ENCODE data around the gene XYLB.

XYLB gene

GRCh38 chr3:38457111-38458003 lies 110.8 kb downstream of the XYLB start:
- DNase-seq: no peak

DNA sequence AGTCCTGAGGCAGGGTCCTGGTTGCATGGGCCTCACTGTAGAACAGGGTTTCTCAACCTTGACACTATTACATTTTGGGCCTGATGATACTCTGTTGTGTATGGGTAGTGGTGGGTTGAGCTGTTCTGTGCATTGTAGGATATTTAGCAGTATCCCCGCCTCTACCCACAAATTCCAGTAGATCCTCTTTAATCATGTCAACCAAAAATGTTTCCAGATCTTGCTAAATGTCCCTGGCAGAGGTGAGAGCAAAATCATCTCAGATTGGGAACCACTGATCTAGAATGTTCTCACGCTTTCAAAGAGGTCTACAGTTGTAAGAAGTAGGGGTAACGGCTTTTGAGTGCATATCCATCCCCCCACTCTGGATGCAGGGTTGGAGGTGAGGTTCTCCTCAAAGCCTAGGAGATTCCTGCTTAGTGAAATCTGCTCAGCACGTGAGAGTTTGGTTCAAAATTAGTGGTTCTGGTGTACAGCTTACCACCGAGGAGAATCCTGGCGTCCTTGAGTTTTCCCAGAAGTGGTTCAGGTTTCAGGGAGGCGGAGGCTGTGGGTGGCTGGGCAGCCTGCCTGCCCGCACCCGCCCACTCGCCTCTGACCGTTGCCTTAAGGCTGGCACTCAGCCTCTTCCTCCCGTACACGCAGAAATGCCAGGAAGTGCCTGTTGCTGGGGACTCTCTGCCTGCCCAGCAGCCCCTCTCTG lies 112.4 kb downstream of the XYLB start:
- no peak for DNase-seq

GRCh38 chr3:38459499-38460048 lies 113.0 kb downstream of the XYLB start:
- no peak for DNase-seq

GRCh38 chr3:38460377-38461270 lies 114.0 kb downstream of the XYLB start:
- DNase-seq: no peak

Measured in CD4-positive, alpha-beta T cell treated with Interleukin-17A for 4 hours (primary cell).